ENCODE results near the gene GSTT2B. TPM values are rescaled to one million over a fixed set of nuclear protein-coding genes. Genes with fewer than 3 reads are reported as not detected.

GSTT2B gene
- polyA plus RNA-seq, 1 of the 3 experiments (the other 2 are of a cell fraction) = 32.8 TPM

- ChIA-PET POLR2A (no interaction called here), CTCF (interaction anchor here (1.1 kb wide), 2 partner anchors 93 to 314 kb away, joined by 3 to 4 read pairs; no protein-coding TSS in a partner anchor)
- Histone ChIP-seq H4K20me1 (ENCODE audit: insufficient read depth) (no peaks in the 10 kb centered on the region), H3K27me3 (ENCODE audit: insufficient read depth) (no peaks in the 10 kb centered on the region), H3K9ac (no peak overlapping the region), H3F3A (replicated peaks; ENCODE audit: insufficient read depth) (peaks cover 10% of the 10 kb centered on the region), H3K36me3 (replicated peaks in 1 of 2; ENCODE audit: control insufficient read depth in 1 of 2, insufficient read depth in 2 of 2, low read length in 1 of 2) (no peaks in the 10 kb centered on the region), H3K27ac (ENCODE audit: low read depth in 2 of 2, low read length in 1 of 2) (no peak overlapping the region), H3K9me3 (no peaks in the 10 kb centered on the region), H3K9me2 (no peaks in the 10 kb centered on the region), H3K4me1 (ENCODE audit: control insufficient read depth in 1 of 2, insufficient read depth in 2 of 2, low read depth in 1 of 2, low read length in 1 of 2) (peaks cover 7 to 8% of the 10 kb centered on the region in 2 experiments; a peak in 3 of 4 replicates), H3K79me2 (ENCODE audit: insufficient read depth) (peaks cover 23% of the 10 kb centered on the region), H3K4me3 (ENCODE audit: low read depth in 2 of 2, low read length in 1 of 2) (no peak overlapping the region), H2AFZ (ENCODE audit: low read depth) (no peak overlapping the region), H3K4me2 (no peak overlapping the region)
- no peak for TF ChIP-seq CTCF (IDR thresholded peaks at IDR 0.05)
- no peak for TF ChIP-seq PBX3 (IDR thresholded peaks at IDR 0.05)
- TF ChIP-seq NFIC (IDR thresholded peaks at IDR 0.05; ENCODE audit: borderline replicate concordance) = no peak
- 67% methylated on average over 6 of the region's 6 CpGs for WGBS (ENCODE audit: low lambda C conversion rate)
- DNase-seq = no peak
These were observed 47.6 kb upstream of the GSTT2B start for GRCh38 chr22:24008381-24009226.

- Histone ChIP-seq H4K20me1 (ENCODE audit: insufficient read depth) (no peaks in the 10 kb centered on the region), H3K79me2 (ENCODE audit: insufficient read depth) (peaks cover 17% of the 10 kb centered on the region), H3F3A (replicated peaks; ENCODE audit: insufficient read depth) (peaks cover 10% of the 10 kb centered on the region), H3K4me2 (no peak overlapping the region), H3K4me3 (ENCODE audit: low read depth in 2 of 2, low read length in 1 of 2) (no peak overlapping the region), H3K27ac (ENCODE audit: low read depth in 2 of 2, low read length in 1 of 2) (no peak overlapping the region), H3K9me3 (no peaks in the 10 kb centered on the region), H3K27me3 (ENCODE audit: insufficient read depth) (no peaks in the 10 kb centered on the region), H3K36me3 (replicated peaks in 1 of 2; ENCODE audit: control insufficient read depth in 1 of 2, insufficient read depth in 2 of 2, low read length in 1 of 2) (no peaks in the 10 kb centered on the region), H3K4me1 (ENCODE audit: control insufficient read depth in 1 of 2, insufficient read depth in 2 of 2, low read depth in 1 of 2, low read length in 1 of 2) (peaks cover 7 to 8% of the 10 kb centered on the region in 2 experiments; a peak in 3 of 4 replicates), H2AFZ (ENCODE audit: low read depth) (no peak overlapping the region), H3K9me2 (no peaks in the 10 kb centered on the region), H3K9ac (no peak overlapping the region)
- 14% methylated on average over 1 of the region's 1 CpG for WGBS (ENCODE audit: low lambda C conversion rate)
- TF ChIP-seq RXRA (IDR thresholded peaks at IDR 0.05; ENCODE audit: borderline replicate concordance, low read depth) (no peak), TEAD4 (IDR thresholded peaks at IDR 0.05; ENCODE audit: borderline replicate concordance, insufficient read depth) (no peak), JUND (IDR thresholded peaks at IDR 0.05) (no peak), MAX (IDR thresholded peaks at IDR 0.05; ENCODE audit: low read depth) (no peak), EP300 (IDR thresholded peaks at IDR 0.05; ENCODE audit: borderline replicate concordance in 1 of 2, low read depth in 1 of 2, low read length in 1 of 2) (no peak), FOSL2 (IDR thresholded peaks at IDR 0.05; ENCODE audit: borderline replicate concordance, low read depth) (no peak), SMC3 (IDR thresholded peaks at IDR 0.05; ENCODE audit: low read depth, low read length) (no peak), FOXJ3 (CRISPR knock-in tag; IDR thresholded peaks at IDR 0.05) (no peak)
- CTCF ChIA-PET = interaction anchor here (1.1 kb wide), 1 partner anchor 94 kb away, joined by 4 read pairs; no protein-coding TSS in a partner anchor
- POLR2A ChIA-PET = no interaction called here
- no peak for DNase-seq
These were observed 47.0 kb upstream of the GSTT2B start for GRCh38 chr22:24008022-24008283.
